Skeletal muscle tissue (tissue), 4 donors: ENCODE results near the gene NUP205. TPM values are rescaled to one million over a fixed set of nuclear protein-coding genes. Genes with fewer than 3 reads are reported as not detected.

Source experiments
- H3K27ac ChIP-seq: one replicate; pipeline ENCODE4 v1.7.0; 2013; ENCODE audit warnings: mild to moderate bottlenecking, low read depth, low read length, inconsistent platforms
- H3K27me3 ChIP-seq, 3 donors: one replicate each; pipeline ENCODE4 v1.7.0; 2013; ENCODE audit warnings: low read length in 3 of 3; ENCODE audit not compliant: control insufficient read depth in 3 of 3, insufficient read depth in 3 of 3
- H3K36me3 ChIP-seq, 3 donors: one replicate each; pipeline ENCODE4 v1.7.0; 2013; ENCODE audit warnings: low read length in 3 of 3; ENCODE audit not compliant: control insufficient read depth in 3 of 3, insufficient read depth in 3 of 3
- H3K4me1 ChIP-seq, 3 donors: one replicate each; pipeline ENCODE4 v1.7.0; 2013; ENCODE audit warnings: low read length in 3 of 3, mild to moderate bottlenecking in 3 of 3; ENCODE audit not compliant: control insufficient read depth in 3 of 3, insufficient read depth in 3 of 3
- H3K4me3 ChIP-seq, 3 donors: one replicate each; pipeline ENCODE4 v1.7.0; 2013; ENCODE audit warnings: low read length in 3 of 3
- H3K9ac ChIP-seq, 3 donors: one replicate each; pipeline ENCODE4 v1.7.0; 2013; ENCODE audit warnings: low read length in 3 of 3, mild to moderate bottlenecking in 3 of 3, moderate library complexity in 2 of 3, low read depth in 1 of 3
- H3K9me3 ChIP-seq, 3 donors: one replicate each; pipeline ENCODE4 v1.7.0; 2013; ENCODE audit warnings: low read length in 3 of 3; ENCODE audit not compliant: control insufficient read depth in 3 of 3
- total RNA-seq: library from RNA; depleted of rRNA; stranded (reverse); fragments of >200 nt; gene quantifications from one replicate; pipeline ENCODE4 v1.2.3, GENCODE V29; 2014
- donor health status: Osteomylitis.

NUP205 gene
- total RNA-seq, 1 donor from 2014 or later, result 39.1 TPM

DNA sequence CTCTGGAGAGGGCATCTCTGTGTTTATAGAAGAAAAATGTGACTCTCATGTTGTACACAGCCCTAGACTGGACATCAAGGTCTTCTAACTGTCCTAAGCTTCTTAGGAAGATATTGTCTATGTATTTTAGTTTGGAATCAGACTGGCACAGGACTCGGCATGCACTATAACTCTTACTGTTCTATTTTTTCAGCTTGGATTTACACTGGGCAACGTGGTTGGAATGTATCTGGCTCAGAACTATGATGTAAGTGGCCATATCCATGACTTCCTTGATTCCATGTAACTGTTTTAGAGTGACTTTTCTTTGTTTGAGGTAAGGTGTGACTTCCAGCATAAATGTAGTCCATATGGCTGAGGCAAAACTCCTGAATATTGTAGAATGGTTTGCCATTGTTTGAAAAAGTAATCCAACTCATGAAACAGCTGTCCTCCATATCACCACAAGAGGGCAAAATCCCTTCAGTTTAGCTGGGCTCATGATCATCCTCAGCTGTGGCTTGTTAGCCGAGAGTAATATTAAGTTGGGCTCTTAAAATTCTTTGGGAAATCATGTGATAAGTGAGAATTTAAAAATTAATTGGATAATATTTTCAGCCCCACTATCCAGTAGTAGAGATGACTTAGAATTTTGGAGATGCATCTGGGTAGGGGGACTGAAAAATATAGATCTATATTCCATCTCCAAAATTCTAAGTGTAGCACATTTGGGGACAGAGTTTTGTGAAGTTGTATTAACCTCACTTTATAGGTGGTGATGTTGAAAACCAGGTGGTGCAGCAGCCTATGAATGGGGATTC, 115.0 kb downstream of the NUP205 start:
- H3K27ac ChIP-seq, result no peak overlapping the region
- no peaks in the 10 kb centered on the region for H3K27me3 ChIP-seq
- no peak overlapping the region for H3K9ac ChIP-seq
- H3K4me1 ChIP-seq, result peaks cover 31 to 43% (median 39%) of the 10 kb centered on the region in 3 donors
- H3K9me3 ChIP-seq, result no peaks in the 10 kb centered on the region
- peak overlapping the region in 1 of 3 donors; percentile 23 for H3K4me3 ChIP-seq
- peaks cover 3 to 7% (median 7%) of the 10 kb centered on the region in 3 donors for H3K36me3 ChIP-seq

DNA sequence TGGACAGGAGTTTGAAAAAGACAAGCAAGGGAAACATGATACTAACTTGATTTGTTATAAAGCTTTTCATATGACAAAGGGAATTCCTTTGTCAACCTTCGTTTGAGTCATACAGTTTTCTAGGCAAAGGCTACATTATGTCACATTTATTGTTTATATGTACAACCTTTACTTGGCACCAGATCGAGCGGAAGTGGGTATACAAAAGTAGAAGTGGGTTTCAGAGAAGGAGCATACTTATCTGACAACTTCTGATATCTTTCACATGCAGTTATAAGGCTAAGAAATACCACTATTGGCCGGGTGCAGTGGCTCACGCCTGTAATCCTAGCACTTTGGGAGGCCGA, 115.6 kb downstream of the NUP205 start:
- peaks cover 5 to 7% (median 7%) of the 10 kb centered on the region in 3 donors for H3K36me3 ChIP-seq
- H3K9me3 ChIP-seq, result no peaks in the 10 kb centered on the region
- no peaks in the 10 kb centered on the region for H3K27me3 ChIP-seq
- H3K4me3 ChIP-seq, result no peak overlapping the region
- H3K4me1 ChIP-seq, result peaks cover 34 to 49% (median 45%) of the 10 kb centered on the region in 3 donors
- no peak overlapping the region for H3K9ac ChIP-seq
- no peak overlapping the region for H3K27ac ChIP-seq

DNA sequence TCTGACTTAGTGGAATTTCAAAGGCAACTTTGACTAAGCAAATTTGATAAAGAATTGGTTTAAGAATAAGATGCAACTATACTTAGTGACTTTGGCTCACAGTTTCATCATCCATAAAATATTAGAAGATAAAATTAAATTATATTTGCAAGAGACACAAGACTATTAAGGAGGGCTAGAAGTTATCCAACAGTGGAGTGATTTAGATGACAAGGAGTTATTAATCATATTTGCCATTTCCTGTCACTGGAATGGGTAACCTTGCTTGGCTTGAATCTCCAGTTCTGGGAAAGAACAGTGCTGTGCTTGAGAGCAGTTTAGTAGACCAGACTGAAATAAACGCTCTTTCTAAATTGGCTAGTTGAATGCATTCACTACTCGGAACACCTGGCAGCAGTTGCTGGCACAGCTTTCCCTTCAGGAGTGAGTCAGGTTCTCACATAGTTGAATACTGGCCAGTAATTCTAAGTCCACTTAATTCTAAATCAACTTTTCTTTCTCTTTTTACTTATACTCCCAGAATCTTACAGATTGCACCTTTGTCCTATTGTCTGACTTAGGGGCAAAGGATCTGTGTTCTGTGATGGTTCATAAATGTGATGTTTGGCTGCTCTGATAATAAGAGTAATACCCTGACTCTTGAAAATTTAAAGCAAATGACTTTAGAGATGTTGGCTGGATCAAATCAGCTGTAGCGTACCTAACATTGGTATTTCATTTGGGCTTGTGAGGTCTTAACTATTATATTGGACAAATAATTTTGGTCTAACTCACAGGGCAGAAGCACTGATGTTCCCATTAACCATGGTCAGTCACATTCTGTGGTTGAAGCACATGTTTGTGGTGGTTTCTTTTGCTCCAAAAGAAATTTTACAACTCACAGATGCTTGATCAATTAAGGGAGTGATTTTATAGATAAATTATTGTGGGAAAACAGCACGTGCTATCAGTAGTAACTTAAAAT, 121.2 kb downstream of the NUP205 start:
- Histone ChIP-seq H3K27ac (peak overlapping the region; percentile 23), H3K27me3 (no peaks in the 10 kb centered on the region), H3K36me3 (peaks cover 7 to 11% (median 10%) of the 10 kb centered on the region in 3 donors), H3K9ac (no peak overlapping the region), H3K9me3 (no peaks in the 10 kb centered on the region), H3K4me3 (no peak overlapping the region), H3K4me1 (peaks cover 26 to 46% (median 44%) of the 10 kb centered on the region in 3 donors)

DNA sequence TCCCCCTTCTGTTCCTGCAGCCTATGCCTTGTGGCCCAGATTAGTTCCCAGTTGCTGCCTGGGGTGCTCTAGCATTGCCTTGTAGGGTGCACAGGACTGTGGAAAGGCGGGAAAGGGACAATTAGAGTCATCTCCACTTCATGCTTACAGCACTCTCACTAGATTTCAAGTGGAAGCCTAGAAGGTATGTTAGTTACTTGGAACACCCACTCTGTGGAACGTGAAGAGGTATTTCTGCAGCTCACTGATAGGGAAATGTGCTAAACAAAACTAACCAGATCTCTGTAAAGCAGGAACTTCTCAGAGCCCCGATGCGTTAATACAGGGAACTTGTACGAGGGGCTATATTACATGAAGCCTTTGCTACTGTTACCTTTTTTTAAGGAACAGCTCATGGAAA, 124.0 kb downstream of the NUP205 start:
- Histone ChIP-seq H3K4me1 (peaks cover 22 to 43% (median 43%) of the 10 kb centered on the region in 3 donors), H3K27ac (peak overlapping the region; percentile 13), H3K9ac (no peak overlapping the region), H3K4me3 (no peak overlapping the region), H3K9me3 (no peaks in the 10 kb centered on the region), H3K36me3 (peaks cover 0 to 17% (median 9%) of the 10 kb centered on the region in 3 donors), H3K27me3 (no peaks in the 10 kb centered on the region)

DNA sequence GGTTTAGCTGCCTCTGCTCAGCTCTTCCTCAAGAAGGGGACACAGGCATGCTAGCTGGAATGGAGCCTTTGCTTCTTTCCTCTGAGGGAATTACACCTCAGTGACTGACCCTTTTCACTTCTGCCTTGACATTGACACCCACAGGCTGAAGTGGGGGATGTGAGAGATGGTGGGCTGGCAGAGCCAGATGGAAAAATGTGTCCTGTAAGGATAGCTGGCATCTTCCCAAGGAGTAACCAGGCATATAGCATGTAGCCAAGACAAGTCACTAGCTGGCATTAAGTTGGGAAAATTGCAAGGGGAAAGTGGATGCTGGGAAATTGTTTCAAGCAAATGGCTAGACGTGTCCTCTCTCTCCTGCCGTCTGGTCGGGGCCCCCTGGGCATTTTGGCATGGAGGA, 124.5 kb downstream of the NUP205 start:
- Histone ChIP-seq H3K4me1 (peaks cover 20 to 40% (median 39%) of the 10 kb centered on the region in 3 donors), H3K27me3 (no peaks in the 10 kb centered on the region), H3K4me3 (no peak overlapping the region), H3K27ac (peak overlapping the region; percentile 13), H3K9me3 (no peaks in the 10 kb centered on the region), H3K36me3 (peaks cover 0 to 18% (median 9%) of the 10 kb centered on the region in 3 donors), H3K9ac (no peak overlapping the region)

DNA sequence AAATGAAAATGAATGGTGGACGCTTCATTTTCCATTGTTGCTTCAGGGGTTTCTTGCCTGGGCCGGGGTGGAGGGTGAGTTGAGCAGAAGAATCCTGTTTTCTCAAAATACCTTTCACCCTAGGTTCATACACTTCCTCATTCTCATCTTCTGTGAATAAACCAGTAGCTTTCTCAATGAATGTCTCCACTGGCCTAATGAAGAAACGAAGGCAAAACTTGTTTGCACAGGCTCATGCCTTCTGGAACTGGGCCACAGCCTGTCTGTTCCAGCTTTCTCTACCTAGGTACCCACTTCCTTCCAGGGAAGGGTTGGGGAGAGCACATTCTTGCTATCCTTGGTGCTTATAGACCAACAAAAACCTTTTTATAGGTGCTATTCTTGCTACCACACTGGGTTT, 125.9 kb downstream of the NUP205 start:
- Histone ChIP-seq H3K9me3 (no peaks in the 10 kb centered on the region), H3K36me3 (peaks cover 0 to 20% (median 6%) of the 10 kb centered on the region in 3 donors), H3K4me3 (no peak overlapping the region), H3K27ac (no peak overlapping the region), H3K27me3 (no peaks in the 10 kb centered on the region), H3K9ac (no peak overlapping the region), H3K4me1 (peaks cover 10 to 29% (median 29%) of the 10 kb centered on the region in 3 donors)

DNA sequence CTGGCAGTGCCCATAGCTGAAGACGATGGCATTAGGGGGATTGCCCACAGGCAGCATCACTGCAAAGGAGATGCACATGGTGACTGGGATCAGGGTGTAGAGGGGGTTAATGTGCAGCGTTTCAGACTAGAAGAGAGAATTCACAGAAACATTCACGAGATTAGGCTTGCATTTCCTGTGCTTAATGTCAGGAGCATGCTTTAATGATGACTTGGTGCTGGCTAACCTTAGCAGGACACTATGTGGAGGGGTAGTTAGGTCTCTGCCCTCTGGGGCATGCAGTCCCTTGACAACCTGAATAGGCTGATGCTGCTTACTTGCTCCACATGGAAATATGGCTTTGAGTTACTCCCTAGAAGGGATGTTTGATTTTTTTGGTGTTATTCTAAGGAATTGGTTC, 126.4 kb downstream of the NUP205 start:
- peak overlapping the region in 1 of 3 donors; percentile 7 for H3K9ac ChIP-seq
- no peaks in the 10 kb centered on the region for H3K27me3 ChIP-seq
- peaks cover 0 to 20% (median 6%) of the 10 kb centered on the region in 3 donors for H3K36me3 ChIP-seq
- H3K27ac ChIP-seq, result no peak overlapping the region
- H3K4me3 ChIP-seq, result no peak overlapping the region
- peaks cover 6 to 24% (median 24%) of the 10 kb centered on the region in 3 donors for H3K4me1 ChIP-seq
- H3K9me3 ChIP-seq, result no peaks in the 10 kb centered on the region

DNA sequence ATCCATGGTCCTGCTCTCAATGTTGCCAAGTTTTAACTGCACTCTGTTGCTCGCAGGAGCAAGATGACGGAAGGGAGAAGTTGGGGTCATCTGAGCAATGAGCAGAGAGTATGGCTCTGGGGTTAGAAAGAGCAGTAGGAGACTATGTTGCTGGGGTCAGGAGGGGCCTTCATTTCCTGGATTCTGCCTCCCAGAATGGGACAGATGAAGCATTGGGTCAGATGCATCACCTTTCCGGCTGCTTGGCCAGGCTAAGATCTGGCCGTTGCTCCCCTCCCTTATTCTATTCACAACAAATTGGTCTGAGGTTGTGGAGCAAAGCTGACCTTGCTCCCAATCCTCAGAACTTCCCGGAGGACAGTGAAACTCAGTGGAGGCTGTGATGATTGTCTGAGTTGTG, 127.0 kb downstream of the NUP205 start:
- no peak overlapping the region for H3K9ac ChIP-seq
- H3K36me3 ChIP-seq, result peaks cover 0 to 25% (median 8%) of the 10 kb centered on the region in 3 donors
- no peak overlapping the region for H3K4me3 ChIP-seq
- no peak overlapping the region for H3K27ac ChIP-seq
- no peaks in the 10 kb centered on the region for H3K9me3 ChIP-seq
- no peaks in the 10 kb centered on the region for H3K27me3 ChIP-seq
- peaks cover 6 to 24% (median 22%) of the 10 kb centered on the region in 3 donors for H3K4me1 ChIP-seq

DNA sequence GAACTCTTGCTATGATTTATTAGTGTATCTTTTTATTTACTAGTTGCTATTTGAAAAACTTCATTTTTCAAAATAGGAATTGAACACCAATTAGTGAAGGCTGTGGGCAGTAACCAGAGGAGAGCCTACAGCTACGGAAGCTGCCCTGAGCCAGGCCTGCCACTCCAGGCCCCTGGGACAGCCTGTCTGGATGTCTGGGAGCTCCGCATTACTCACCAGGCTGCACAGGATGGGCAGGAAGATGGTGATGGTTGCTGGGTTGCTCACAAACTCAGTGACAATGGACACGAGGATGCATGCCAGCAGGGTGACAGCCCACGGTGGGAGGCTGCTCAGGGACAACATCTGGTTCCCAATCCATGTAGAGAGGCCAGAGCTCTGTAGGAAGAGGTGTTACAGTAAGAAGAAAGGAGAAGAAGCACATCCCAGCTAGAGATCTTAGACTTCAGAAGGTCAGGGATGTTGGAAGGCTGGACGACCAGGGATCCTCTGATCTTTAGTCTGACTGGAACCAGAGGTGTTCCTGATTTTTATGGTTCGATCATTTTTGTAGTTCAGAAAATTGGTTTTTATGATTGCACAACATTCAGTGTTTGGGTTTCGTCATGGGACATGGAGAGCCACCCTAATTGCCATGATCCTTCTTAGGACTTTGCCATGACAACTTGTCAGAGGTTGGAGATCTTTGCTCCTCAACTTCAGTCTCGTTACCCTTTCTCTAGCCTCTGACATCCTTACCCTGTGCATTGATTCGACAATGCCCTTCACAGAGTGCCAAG, 127.8 kb downstream of the NUP205 start:
- H3K4me3 ChIP-seq, result no peak overlapping the region
- H3K9ac ChIP-seq, result no peak overlapping the region
- H3K4me1 ChIP-seq, result peaks cover 6 to 24% (median 22%) of the 10 kb centered on the region in 3 donors
- no peaks in the 10 kb centered on the region for H3K27me3 ChIP-seq
- H3K9me3 ChIP-seq, result no peaks in the 10 kb centered on the region
- peaks cover 0 to 27% (median 8%) of the 10 kb centered on the region in 3 donors for H3K36me3 ChIP-seq
- H3K27ac ChIP-seq, result no peak overlapping the region
